Dendritic cell treated with granulocyte-macrophage colony-stimulating factor and Interleukin-4, amounts not matched to agents 40 ng/mL and 50 ng/mL, for 4 days (primary cell): ENCODE results near the gene S100Z.
"Not testable (repeated sequence)": the region's sequence is repeated elsewhere in the genome, so short reads cannot be mapped to it uniquely, and the experiment has no call there.

Experiments
- H3K27ac Mint-ChIP-seq: one replicate; pipeline ENCODE4 v1.8.0; 2022; ENCODE audit warnings: mild to moderate bottlenecking, mixed read lengths
- H3K27me3 Mint-ChIP-seq: one replicate; pipeline ENCODE4 v1.8.0; 2022; ENCODE audit warnings: mild to moderate bottlenecking, mixed read lengths
- H3K36me3 Mint-ChIP-seq: one replicate; pipeline ENCODE4 v1.8.0; 2022; ENCODE audit warnings: low read depth, mixed read lengths
- H3K4me1 Mint-ChIP-seq: one replicate; pipeline ENCODE4 v1.8.0; 2022; ENCODE audit warnings: low read depth, mixed read lengths
- H3K4me3 Mint-ChIP-seq: one replicate; pipeline ENCODE4 v1.8.0; 2022; ENCODE audit warnings: mild to moderate bottlenecking, moderate library complexity, mixed read lengths
- H3K9me3 Mint-ChIP-seq: one replicate; pipeline ENCODE4 v1.8.0; 2022; ENCODE audit warnings: mixed read lengths
- intact Hi-C: fragments of 100-400 bp; cut with micrococcal nuclease; formaldehyde crosslinking; loops from one replicate; pipeline ENCODE4 v1.15.0; 2022

The S100Z gene

GRCh38 chr5:76867827-76868693 lies 18.2 kb downstream of the S100Z start:
- Mint-ChIP-seq H3K27me3 (no peaks in the 10 kb centered on the region), H3K4me3 (no peak overlapping the region), H3K9me3 (no peaks in the 10 kb centered on the region), H3K4me1 (no peaks in the 10 kb centered on the region), H3K36me3 (no peaks in the 10 kb centered on the region), H3K27ac (no peak overlapping the region)
- intact Hi-C loops, result loop anchor here (1.0 to 5.0 kb wide), 2 partner anchors 148 to 209 kb away; no protein-coding TSS in a partner anchor

GRCh38 chr5:76870046-76870445 lies 20.2 kb downstream of the S100Z start:
- Mint-ChIP-seq H3K27me3 (no peaks in the 10 kb centered on the region), H3K4me3 (no peak overlapping the region), H3K36me3 (no peaks in the 10 kb centered on the region), H3K27ac (no peak overlapping the region), H3K4me1 (peaks cover 15% of the 10 kb centered on the region), H3K9me3 (no peaks in the 10 kb centered on the region)
- intact Hi-C loops, result no loop called here

- Mint-ChIP-seq H3K9me3 (no peaks in the 10 kb centered on the region), H3K4me1 (peaks cover 21% of the 10 kb centered on the region), H3K4me3 (no peak overlapping the region)
Measured at GRCh38 chr5:76874088-76874581, 24.3 kb downstream of the S100Z start.

GRCh38 chr5:76888733-76889300 lies 39.0 kb downstream of the S100Z start:
- peaks cover 13% of the 10 kb centered on the region for H3K36me3 Mint-ChIP-seq

More at GRCh38 chr5:76874088-76874581, 24.3 kb downstream of the S100Z start:
- Mint-ChIP-seq H3K27ac (peak overlapping the region; percentile 20), H3K27me3 (no peaks in the 10 kb centered on the region), H3K36me3 (no peaks in the 10 kb centered on the region)
- intact Hi-C loops, result no loop called here

GRCh38 chr5:76893294-76893693 lies 43.5 kb downstream of the S100Z start:
- no peak overlapping the region for H3K27ac Mint-ChIP-seq
- no peaks in the 10 kb centered on the region for H3K4me1 Mint-ChIP-seq
- no peaks in the 10 kb centered on the region for H3K27me3 Mint-ChIP-seq
- H3K4me3 Mint-ChIP-seq, result no peak overlapping the region
- no peaks in the 10 kb centered on the region for H3K9me3 Mint-ChIP-seq
- H3K36me3 Mint-ChIP-seq, result peaks cover 13% of the 10 kb centered on the region
- intact Hi-C loops, result no loop called here

More at GRCh38 chr5:76888733-76889300, 39.0 kb downstream of the S100Z start:
- Mint-ChIP-seq H3K27me3 (no peaks in the 10 kb centered on the region), H3K4me3 (no peak overlapping the region), H3K27ac (no peak overlapping the region), H3K9me3 (no peaks in the 10 kb centered on the region), H3K4me1 (no peaks in the 10 kb centered on the region)
- intact Hi-C loops, result no loop called here

- H3K27me3 Mint-ChIP-seq, result no peaks in the 10 kb centered on the region
- intact Hi-C loops, result no loop called here
- H3K27ac Mint-ChIP-seq, result no peak overlapping the region
- H3K36me3 Mint-ChIP-seq, result peaks cover 35% of the 10 kb centered on the region
- no peaks in the 10 kb centered on the region for H3K4me1 Mint-ChIP-seq
- H3K9me3 Mint-ChIP-seq, result peaks cover 20% of the 10 kb centered on the region
- H3K4me3 Mint-ChIP-seq, result no peak overlapping the region
Measured at GRCh38 chr5:76896196-76896595, 46.4 kb downstream of the S100Z start.

GRCh38 chr5:76901522-76901921 lies 51.7 kb downstream of the S100Z start:
- H3K4me3 Mint-ChIP-seq, result no peak overlapping the region
- no peaks in the 10 kb centered on the region for H3K27me3 Mint-ChIP-seq
- peaks cover 30% of the 10 kb centered on the region for H3K36me3 Mint-ChIP-seq
- no peak overlapping the region for H3K27ac Mint-ChIP-seq
- no peaks in the 10 kb centered on the region for H3K4me1 Mint-ChIP-seq
- intact Hi-C loops, result no loop called here
- peaks cover 22% of the 10 kb centered on the region for H3K9me3 Mint-ChIP-seq

- H3K36me3 Mint-ChIP-seq, result no peaks in the 10 kb centered on the region
- peaks cover 7% of the 10 kb centered on the region for H3K4me1 Mint-ChIP-seq
- H3K27me3 Mint-ChIP-seq, result no peaks in the 10 kb centered on the region
- intact Hi-C loops, result no loop called here
- no peaks in the 10 kb centered on the region for H3K9me3 Mint-ChIP-seq
- no peak overlapping the region for H3K4me3 Mint-ChIP-seq
- no peak overlapping the region for H3K27ac Mint-ChIP-seq
Measured at GRCh38 chr5:76908166-76908565, 58.4 kb downstream of the S100Z start.

GRCh38 chr5:76910344-76910933 lies 60.6 kb downstream of the S100Z start:
- not testable (repeated sequence) for H3K9me3 Mint-ChIP-seq, H3K27me3 Mint-ChIP-seq, H3K4me3 Mint-ChIP-seq, H3K27ac Mint-ChIP-seq, H3K4me1 Mint-ChIP-seq
- intact Hi-C loops, result loop anchor here (5.0 kb wide), 1 partner anchor 107 kb away; no protein-coding TSS in a partner anchor
- peaks cover 12% of the 10 kb centered on the region for H3K36me3 Mint-ChIP-seq

GRCh38 chr5:76914671-76915070 lies 64.9 kb downstream of the S100Z start:
- peaks cover 12% of the 10 kb centered on the region for H3K36me3 Mint-ChIP-seq
- H3K9me3 Mint-ChIP-seq, H3K27me3 Mint-ChIP-seq, H3K4me3 Mint-ChIP-seq, H3K4me1 Mint-ChIP-seq, H3K27ac Mint-ChIP-seq: not testable (repeated sequence)
- intact Hi-C loops, result loop anchor here (5.0 kb wide), 1 partner anchor 103 kb away; no protein-coding TSS in a partner anchor

- Mint-ChIP-seq H3K36me3 (peaks cover 12% of the 10 kb centered on the region), H3K4me3 (no peak overlapping the region), H3K27me3 (no peaks in the 10 kb centered on the region), H3K27ac (no peak overlapping the region), H3K4me1 (no peaks in the 10 kb centered on the region), H3K9me3 (no peaks in the 10 kb centered on the region)
- intact Hi-C loops, result no loop called here
Measured at GRCh38 chr5:76918539-76918938, 68.7 kb downstream of the S100Z start.

- no peaks in the 10 kb centered on the region for H3K4me1 Mint-ChIP-seq
- no peak overlapping the region for H3K4me3 Mint-ChIP-seq
- H3K36me3 Mint-ChIP-seq, result no peaks in the 10 kb centered on the region
- no peaks in the 10 kb centered on the region for H3K9me3 Mint-ChIP-seq
- H3K27ac Mint-ChIP-seq, result no peak overlapping the region
- H3K27me3 Mint-ChIP-seq, result no peaks in the 10 kb centered on the region
- intact Hi-C loops, result no loop called here
Measured at GRCh38 chr5:76920491-76920890, 70.7 kb downstream of the S100Z start.

- H3K27ac Mint-ChIP-seq, result no peak overlapping the region
- intact Hi-C loops, result no loop called here
- no peaks in the 10 kb centered on the region for H3K27me3 Mint-ChIP-seq
- peaks cover 5% of the 10 kb centered on the region for H3K4me1 Mint-ChIP-seq
- no peak overlapping the region for H3K4me3 Mint-ChIP-seq
- H3K9me3 Mint-ChIP-seq, result no peaks in the 10 kb centered on the region
- H3K36me3 Mint-ChIP-seq, result no peaks in the 10 kb centered on the region
Measured at GRCh38 chr5:76926329-76927105, 76.7 kb downstream of the S100Z start.
